Skin of body (tissue), 2 donors: ENCODE results near the gene MEGF11. TPM values are rescaled to one million over a fixed set of nuclear protein-coding genes. Genes with fewer than 3 reads are reported as not detected.

Source experiments
- DNase-seq: peaks from one replicate; lab custom pipeline; 2025; lab: John Stamatoyannopoulos, UW
- total RNA-seq: library from RNA; depleted of rRNA; stranded (reverse); fragments of >200 nt; gene quantifications from one replicate; pipeline ENCODE4 v1.2.3, GENCODE V29; 2014

MEGF11 gene
- total RNA-seq, 1 donor from 2014 or later = 0.30 TPM

- DNase-seq = no peak
These were observed 81.7 kb downstream of the MEGF11 start for GRCh38 chr15:66171841-66172240.

GRCh38 chr15:66170716-66171115 is 82.8 kb downstream of the MEGF11 start:
- DNase-seq = no peak

GRCh38 chr15:66170042-66170441 is 83.5 kb downstream of the MEGF11 start:
- DNase-seq = no peak

GRCh38 chr15:66169625-66170024 is 83.9 kb downstream of the MEGF11 start:
- DNase-seq = no peak

- DNase-seq = no peak
These were observed 84.5 kb downstream of the MEGF11 start for GRCh38 chr15:66169023-66169422.

- DNase-seq = no peak
These were observed 85.7 kb downstream of the MEGF11 start for GRCh38 chr15:66167854-66168253.

- no peak for DNase-seq
These were observed 87.7 kb downstream of the MEGF11 start for GRCh38 chr15:66165856-66166255.

- DNase-seq = no peak
These were observed 88.8 kb downstream of the MEGF11 start for GRCh38 chr15:66164788-66165187.

- DNase-seq = no peak
These were observed 90.0 kb downstream of the MEGF11 start for GRCh38 chr15:66163553-66163952.

- DNase-seq = no peak
These were observed 91.3 kb downstream of the MEGF11 start for GRCh38 chr15:66162286-66162685.

GRCh38 chr15:66161575-66162118 is 91.9 kb downstream of the MEGF11 start:
- DNase-seq = no peak

- DNase-seq = no peak
These were observed 92.4 kb downstream of the MEGF11 start for GRCh38 chr15:66161108-66161507.

- no peak for DNase-seq
These were observed 96.0 kb downstream of the MEGF11 start for GRCh38 chr15:66157507-66157906.

- no peak for DNase-seq
These were observed 97.1 kb downstream of the MEGF11 start for GRCh38 chr15:66156310-66156975.

GRCh38 chr15:66155065-66155464 is 98.5 kb downstream of the MEGF11 start:
- DNase-seq = no peak

GRCh38 chr15:66154581-66154980 is 99.0 kb downstream of the MEGF11 start:
- DNase-seq = no peak

GRCh38 chr15:66153549-66154415 is 99.8 kb downstream of the MEGF11 start:
- DNase-seq = no peak

GRCh38 chr15:66152650-66153049 is 100.9 kb downstream of the MEGF11 start:
- DNase-seq = no peak

GRCh38 chr15:66151809-66152208 is 101.7 kb downstream of the MEGF11 start:
- DNase-seq = no peak

- DNase-seq = no peak
These were observed 103.7 kb downstream of the MEGF11 start for GRCh38 chr15:66149871-66150270.

GRCh38 chr15:66148187-66148586 is 105.4 kb downstream of the MEGF11 start:
- no peak for DNase-seq

- no peak for DNase-seq
These were observed 106.1 kb downstream of the MEGF11 start for GRCh38 chr15:66147440-66147839.
